GM21786 (cell line): Measurements from ENCODE around the gene UNC93A.
"Not testable (repeated sequence)": the region's sequence is repeated elsewhere in the genome, so short reads cannot be mapped to it uniquely, and the experiment has no call there.

Source experiments
- ATAC-seq: cut with Tn5 transposase; IDR thresholded peaks from one replicate; pipeline ENCODE4 v1.9.1; 2021; ENCODE audit not compliant: unreplicated experiment

UNC93A gene

DNA sequence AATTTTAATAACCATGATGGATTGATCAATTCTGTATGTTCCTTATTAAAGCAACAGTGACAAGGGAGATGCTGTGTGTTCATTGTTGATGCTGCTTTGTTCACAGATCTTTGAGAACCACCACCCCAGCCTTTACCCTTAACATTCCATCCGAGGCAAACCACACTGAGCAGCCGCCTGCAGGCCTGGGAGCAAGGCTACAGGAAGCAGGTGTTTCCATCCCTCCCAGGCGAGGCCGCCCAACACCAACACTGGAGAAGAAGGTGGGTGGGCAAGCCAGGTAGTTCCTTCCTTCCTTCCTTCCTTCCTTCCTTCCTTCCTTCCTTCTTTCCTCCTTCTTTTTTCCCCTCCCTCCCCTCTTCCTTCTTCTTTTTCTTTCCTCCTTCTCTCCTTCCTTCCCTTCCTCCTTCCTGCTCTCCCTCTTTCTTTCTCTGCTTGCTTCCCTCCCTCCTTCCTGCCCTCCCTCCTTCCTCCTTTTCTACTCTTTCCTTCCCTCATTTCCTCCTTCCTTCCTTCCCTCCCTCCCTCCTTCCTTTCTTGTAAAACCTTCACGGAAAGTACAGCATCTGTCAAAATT is 47.5 kb downstream of the UNC93A start:
- no peak for ATAC-seq

DNA sequence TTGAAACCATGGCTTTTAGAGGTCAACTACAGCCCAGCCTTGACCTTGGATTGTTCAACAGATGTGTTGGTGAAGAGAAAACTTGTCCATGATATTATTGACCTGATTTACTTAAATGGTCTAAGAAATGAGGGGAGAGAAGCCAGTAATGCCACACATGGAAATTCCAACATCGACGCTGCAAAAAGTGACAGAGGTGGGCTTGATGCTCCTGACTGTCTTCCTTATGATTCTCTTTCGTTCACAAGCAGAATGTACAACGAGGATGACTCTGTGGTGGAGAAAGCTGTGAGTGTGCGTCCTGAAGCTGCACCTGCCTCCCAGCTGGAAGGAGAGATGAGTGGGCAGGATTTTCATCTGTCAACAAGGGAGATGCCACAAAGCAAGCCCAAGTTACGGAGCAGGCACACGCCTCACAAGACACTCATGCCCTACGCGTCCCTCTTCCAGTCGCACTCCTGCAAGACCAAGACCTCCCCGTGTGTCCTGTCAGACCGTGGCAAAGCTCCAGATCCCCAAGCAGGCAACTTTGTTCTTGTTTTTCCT is 50.0 kb downstream of the UNC93A start:
- no peak for ATAC-seq

DNA sequence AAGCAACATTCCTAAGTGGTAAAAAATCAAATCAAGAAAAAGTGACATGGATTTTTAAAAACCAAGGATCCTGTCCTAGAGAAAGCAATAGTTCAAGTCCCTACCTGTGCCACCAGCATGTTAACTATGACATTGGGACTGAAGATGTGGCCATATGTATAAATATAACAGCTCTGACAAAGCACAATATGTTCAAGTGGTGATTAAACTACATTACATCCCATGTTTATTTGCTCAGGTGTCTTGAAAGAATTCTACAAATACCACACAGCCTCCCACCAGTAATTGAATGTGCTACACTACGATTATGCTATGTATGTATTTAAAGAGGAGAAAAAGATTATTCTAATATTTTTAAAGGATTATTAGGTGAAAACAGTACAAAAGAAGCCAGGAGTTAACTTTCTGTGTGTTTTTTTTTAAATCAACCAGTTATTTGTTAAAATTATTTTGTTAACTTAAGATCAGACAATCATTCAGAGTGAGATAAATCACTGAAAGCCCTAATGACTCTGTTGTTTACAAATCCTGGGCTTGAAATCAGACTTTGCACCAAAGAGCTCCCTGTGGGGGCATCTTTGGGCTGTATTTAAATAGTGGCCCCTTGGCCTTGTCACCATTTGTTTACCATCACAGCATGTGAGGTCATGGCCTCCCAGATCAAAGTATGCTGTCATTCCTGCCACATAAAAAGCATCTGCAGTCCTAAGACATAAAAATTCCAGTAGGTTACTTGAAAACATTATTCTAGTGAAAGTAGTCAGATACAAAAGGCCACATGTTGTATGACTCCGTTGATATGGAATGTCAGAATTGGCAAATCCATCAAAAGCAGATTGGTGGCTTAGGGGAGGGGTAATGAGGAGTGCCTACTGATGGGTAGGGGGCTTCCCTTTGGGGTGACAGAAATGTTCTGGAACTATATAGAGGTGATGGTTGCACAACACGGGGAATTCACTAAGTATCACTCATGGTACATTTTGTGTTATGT is 50.8 kb downstream of the UNC93A start:
- ATAC-seq: no peak

DNA sequence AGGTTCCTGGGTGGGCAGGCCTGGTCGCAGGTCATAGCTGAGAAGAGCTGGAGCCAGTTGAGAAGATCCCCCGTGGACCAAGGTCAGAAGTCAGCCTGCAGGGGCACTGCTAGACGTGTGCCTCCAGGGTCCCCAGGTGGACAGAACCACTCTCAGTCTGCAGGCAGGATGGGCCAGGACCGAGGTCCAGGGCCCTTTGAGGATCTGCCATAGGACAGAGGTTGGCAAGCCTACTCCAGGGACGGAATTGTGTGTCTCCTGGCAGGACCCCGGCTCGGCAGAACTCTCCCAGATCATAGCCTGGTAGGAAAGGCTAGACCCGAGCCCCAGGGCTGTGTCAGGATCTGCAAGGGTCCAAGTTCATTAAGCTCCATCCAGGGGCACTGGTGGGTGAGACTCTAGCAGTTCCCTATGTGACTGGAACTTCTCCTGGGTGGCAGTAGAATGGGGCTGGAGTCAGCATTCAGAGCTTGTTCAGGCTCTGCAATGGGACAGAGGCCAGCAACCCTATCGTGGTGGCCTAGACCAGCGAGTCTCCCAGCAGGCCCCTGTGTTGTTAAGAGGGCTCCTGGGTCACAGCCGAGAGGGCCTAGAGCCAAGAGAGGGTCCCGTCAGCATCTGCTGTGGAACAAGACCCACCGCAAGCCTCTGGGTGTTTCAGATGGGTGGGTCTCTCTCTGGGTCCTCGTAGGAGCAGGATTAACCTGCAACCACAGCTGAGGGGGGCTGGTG is 51.9 kb downstream of the UNC93A start:
- ATAC-seq: no peak

DNA sequence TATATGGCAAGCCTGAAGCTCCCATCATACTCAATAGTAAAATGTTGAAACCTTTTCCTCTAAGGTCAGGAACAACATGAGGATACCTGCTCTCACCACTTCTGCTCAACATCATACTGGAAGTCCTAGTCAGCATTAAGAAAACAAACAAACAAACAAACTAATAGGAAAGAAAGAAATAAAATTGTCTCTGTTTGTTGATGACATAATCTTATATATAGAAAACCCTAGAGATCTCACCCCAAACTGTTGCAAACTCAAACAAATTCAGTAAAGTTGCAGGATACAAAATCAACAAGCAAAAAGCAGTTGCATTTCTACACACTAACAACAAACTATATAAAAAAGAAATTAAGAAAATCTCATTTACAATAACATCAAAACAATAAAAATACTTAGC is 54.2 kb downstream of the UNC93A start:
- no peak for ATAC-seq

DNA sequence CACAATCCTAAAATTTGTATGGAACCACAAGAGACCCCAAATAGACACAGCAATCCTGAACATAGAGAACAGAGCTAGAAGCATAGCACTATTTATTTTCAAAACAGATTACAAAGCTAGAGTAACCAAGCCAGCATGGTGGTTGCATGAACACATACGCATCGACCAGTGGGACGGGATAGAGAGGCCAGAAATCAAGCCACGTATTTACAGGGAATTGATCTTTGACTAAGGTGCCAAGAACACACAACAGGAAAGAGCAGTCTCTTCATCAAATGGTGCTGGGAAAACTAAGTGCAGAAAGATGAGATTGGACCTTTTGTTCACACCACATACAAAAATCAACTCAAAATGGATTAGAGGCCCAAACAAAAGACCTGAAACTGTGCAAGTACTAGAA is 54.8 kb downstream of the UNC93A start:
- ATAC-seq: no peak

DNA sequence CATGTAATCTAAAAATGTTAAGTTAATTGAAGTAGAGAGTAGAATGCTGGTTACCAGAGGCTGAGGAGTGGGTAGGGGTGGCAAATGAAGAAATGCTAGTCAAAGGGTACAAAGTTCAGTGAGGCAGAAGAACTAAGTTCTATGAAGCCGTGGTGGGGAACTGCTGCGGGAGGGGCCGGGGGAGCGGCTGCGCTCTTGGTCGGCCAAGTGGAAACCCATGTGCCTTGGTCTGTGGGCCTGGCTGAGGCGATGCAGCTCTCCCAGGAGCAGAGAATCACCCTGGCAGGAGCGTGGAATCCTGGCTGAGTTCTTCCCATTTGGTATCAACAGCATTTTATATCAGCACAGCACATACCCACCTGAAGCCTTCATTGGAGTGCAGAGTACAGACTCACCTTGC is 56.1 kb downstream of the UNC93A start:
- ATAC-seq: no peak

DNA sequence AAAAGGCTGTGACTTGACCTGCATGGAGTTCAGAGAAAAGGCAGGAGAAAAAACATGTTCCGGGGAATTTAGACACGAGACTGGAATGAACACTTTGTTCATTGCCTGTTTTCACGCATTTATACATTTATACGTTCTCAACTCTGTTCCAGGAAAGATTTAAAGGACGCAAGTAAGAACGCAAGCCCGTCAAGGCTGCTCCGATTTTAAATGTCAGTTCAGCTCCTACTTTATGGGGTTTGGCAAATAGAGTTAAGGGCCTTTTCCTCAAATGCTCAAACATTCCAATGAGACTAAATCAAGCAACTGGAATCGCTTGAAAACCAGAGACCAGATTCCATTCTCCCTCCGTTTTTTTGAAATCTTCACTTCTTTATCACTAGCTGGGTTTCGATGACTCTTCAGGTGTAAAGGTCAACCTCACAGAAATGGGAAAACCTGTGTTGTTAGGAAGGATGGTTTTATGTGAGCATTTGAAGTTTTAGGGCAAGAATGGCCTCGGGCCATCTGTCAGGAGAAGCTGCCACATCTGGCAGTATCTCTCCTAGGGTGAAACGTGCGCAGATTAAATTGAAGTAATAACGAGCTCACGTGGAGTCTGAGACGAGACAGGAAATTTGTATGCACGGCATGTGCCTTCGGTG is 58.6 kb downstream of the UNC93A start:
- no peak for ATAC-seq

DNA sequence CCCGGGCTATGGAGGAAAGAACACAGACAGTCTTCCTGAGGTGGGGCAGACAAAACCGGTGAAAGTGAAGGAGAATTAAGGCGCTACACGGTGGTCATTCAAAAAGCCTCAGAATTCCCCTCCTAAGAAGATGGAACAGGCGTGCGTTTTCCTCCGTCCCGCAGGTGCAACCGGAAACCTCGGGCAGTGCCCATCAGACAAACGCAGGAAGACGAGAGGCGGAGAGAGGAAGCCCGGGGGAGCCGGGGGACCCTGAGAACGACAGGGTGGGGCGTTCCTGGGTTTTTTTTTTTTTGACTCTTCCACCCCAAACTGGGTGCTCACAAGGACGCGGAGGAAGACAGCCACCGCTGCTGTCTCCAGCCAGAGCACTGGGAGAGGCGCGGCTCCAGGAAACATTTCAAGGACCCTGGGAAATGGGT is 59.2 kb downstream of the UNC93A start:
- ATAC-seq: no peak

DNA sequence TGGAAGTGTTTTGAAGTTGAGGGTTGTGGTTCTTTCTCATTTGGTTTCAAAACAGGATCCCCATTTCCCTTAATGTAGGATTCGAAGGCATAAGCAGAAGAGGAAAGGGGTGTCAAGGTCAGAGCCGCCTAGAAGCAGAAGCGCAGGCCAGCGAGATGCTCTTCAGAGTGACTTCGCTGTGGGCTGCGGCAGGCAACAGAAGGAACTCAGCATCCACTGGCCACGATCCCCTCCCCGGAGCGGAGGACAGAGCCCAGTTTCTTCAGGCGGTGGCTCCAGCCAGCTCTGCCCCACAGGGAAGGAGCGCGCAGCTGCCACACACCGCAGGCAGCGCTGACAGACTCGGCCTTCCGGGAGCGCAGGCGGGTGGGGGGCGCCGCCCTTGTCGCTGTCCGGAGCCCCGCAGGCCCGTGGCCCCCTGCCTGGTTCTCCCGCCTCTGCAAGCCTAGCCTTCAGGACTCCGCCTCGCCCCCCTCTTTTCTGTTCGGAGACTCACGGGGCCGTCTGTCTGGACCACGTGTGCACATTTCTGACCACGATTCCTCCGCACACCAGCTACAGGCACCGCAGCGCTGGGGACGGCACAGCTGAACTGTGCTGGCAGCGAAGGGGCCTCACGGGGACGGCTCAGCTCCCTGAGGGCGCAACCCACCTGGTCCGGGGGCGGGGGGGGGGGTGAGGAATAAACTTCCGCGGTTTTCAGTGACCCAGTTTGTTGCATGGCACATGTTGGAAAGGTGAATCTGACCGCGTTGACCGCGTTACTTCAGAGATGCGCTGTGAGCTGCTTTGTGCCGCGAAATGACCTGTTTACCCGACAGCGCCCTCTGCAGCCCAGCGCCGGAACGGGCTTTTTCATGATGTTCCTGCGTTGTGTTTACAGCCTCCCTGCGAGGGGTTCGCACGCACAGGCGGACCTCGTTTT is 59.9 kb downstream of the UNC93A start:
- peak; percentile 77 for ATAC-seq

DNA sequence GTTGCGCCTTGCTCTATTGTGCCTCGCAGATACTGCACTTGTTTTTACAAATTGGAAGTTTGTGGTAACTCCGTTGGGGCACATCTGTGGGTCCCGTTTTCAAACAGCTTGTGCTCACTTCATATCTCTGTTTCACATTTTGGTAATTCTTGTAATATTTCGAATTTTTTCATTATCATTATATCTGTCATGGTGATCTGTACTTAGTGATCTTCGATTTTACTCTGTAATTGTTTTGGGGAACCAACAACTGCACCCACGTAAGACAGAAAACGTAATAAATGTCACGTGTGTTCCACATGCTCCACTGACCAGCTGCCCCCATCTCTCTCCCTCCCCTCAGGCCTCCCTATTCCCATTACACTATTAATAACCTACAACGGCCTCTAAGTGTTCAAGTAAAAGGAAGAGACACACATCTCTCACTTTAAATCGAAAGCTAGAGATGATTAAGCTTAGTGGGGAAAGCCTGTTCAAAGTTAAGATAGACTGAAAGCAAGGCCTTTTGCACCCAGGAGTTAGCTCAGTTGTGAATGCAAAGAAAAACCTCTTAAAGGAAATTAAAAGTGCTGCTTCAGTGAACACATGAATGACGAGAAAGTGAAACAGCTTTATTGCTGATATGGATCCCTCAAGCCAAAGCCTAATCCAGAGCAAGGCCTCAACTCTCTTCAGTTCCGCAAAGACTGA is 60.7 kb downstream of the UNC93A start:
- ATAC-seq: peak; percentile 42

DNA sequence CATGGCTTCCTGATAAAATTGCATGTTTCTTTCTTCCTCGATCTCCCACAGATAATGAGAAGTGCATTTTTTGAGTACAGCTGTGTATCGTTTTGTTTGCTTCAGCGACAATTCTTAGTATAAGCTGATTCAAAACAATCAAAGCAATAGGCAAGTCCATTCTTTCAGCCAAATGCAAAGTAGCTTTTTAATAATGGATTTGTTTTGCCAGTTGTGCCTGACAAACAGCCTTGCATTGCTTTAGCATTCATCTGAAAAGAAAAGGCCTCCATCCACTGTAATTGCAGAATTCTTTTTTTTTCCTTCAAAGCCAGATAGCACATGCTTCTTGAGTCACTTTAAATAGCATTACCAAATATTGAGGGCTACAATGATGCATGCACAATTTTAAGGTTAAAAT is 65.8 kb downstream of the UNC93A start:
- ATAC-seq: no peak

DNA sequence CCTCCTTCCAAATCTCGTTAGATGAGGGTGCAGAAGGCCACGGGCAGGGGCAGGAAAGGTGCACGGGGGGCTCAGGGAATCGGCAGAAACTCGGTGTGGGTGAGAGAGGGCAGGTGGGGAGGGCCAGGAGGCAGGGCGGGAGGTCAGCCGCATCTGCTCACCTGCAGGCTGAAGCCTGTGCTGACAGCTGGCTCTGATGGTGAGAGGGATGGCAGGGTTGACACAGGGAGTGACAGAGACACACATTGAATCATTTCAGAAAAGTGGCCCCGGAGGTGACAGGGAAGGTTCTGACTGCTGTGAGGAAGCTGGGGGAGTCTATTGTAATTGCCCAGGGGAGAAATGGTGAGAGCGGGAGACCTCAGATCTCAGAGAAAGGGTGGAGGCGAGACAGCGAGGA is 67.3 kb downstream of the UNC93A start:
- ATAC-seq: not testable (repeated sequence)

DNA sequence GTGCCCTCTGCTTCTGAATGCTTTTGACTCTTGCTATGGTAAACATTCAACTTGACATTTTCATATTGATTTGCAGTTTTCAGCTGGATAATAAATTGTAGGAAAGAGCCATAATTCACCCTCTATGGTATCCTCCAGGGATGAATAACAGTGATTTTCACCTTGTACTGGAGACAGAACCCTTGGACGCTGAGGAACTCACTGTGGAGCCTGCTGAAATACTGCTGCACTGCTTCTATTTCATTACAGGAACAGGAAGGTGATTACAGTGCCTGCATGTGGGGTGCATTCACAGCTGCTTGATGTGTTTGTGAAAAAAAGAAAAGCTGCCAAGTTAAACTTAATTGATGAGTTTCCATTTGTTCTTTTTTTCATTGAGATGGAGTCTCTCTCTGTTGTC is 70.1 kb downstream of the UNC93A start:
- not testable (repeated sequence) for ATAC-seq
